ENCODE data around the gene SFXN2. TPM values are rescaled to one million over a fixed set of nuclear protein-coding genes. Genes with fewer than 3 reads are reported as not detected.
"Not testable (repeated sequence)": the region's sequence is repeated elsewhere in the genome, so short reads cannot be mapped to it uniquely, and the experiment has no call there.

Gene SFXN2, protein sequence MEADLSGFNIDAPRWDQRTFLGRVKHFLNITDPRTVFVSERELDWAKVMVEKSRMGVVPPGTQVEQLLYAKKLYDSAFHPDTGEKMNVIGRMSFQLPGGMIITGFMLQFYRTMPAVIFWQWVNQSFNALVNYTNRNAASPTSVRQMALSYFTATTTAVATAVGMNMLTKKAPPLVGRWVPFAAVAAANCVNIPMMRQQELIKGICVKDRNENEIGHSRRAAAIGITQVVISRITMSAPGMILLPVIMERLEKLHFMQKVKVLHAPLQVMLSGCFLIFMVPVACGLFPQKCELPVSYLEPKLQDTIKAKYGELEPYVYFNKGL
- total RNA-seq: 10 to 100 TPM; 23.6 to 28.0 TPM

DNA sequence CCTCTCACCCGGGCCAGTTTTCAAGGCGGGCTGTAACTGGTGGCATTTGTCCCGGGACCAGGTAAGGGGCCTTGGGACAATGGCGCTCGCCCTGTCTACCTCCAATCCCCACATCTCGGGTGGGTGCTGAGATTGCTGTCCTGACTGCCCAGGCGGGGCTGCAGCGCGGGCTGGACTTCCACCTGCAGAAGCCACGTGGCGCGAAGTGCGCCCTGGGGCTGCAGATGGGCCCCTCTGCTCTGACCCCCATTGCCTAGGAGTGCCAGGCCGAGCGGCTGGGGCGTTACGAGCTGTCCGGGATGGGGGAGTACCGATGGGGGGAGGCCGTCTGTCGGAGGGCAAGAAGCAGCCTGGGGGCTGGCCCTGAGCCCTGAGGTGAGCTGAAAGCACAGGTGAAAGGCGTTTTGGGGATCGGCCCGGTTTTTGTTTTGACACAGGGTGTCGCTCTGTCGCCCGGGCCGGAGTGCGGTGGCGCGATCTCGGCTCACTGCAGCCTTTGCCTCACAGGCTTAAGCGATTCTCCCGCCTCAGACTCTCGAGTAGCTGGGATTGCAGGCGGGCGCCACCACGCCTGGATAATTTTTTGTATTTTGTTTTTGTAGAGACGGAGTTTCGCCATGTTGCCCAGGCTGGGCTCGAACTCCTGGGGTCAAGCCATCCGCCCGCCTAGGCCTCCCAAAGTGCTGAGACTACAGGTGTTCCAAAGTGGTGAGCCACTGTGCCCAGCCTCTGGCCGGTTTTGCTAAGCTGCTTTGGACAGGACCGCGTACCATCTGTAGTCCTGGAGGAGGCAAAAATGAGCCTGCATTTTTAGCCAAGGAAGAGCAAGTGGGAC, at the start of gene SFXN2:
TSS of gene SFXN2 (plus strand) at position 16 of the 835 bp plus-strand sequence. CDS start 12,001 bp downstream, outside the sequence.
- Mint-ChIP-seq H3K9me3 (no peaks in the 10 kb centered on the region), H3K27me3 (no peaks in the 10 kb centered on the region), H3K27ac (peak within 1 kb of the TSS; percentile 88), H3K36me3 (peaks cover 26% of the 10 kb centered on the region), H3K4me3 (peak within 1 kb of the TSS; percentile 90), H3K4me1 (peaks cover 52% of the 10 kb centered on the region)
- peak; percentile 68 for DNase-seq

GRCh38 chr10:102665904-102666509, 48.4 kb upstream of the SFXN2 start:
- H3K27ac Mint-ChIP-seq: no peak overlapping the region

GRCh38 chr10:102667411-102667810, 47.0 kb upstream of the SFXN2 start:
- not testable (repeated sequence) for DNase-seq, H3K9me3 Mint-ChIP-seq, H3K4me3 Mint-ChIP-seq, H3K27ac Mint-ChIP-seq, H3K27me3 Mint-ChIP-seq, H3K36me3 Mint-ChIP-seq
- peaks cover 16% of the 10 kb centered on the region for H3K4me1 Mint-ChIP-seq

More at GRCh38 chr10:102665904-102666509, 48.4 kb upstream of the SFXN2 start:
- peaks cover 29% of the 10 kb centered on the region for H3K4me1 Mint-ChIP-seq
- no peaks in the 10 kb centered on the region for H3K36me3 Mint-ChIP-seq
- no peaks in the 10 kb centered on the region for H3K9me3 Mint-ChIP-seq
- H3K4me3 Mint-ChIP-seq: no peak overlapping the region
- H3K27me3 Mint-ChIP-seq: no peaks in the 10 kb centered on the region
- no peak for DNase-seq

- no peaks in the 10 kb centered on the region for H3K27me3 Mint-ChIP-seq
- H3K36me3 Mint-ChIP-seq: no peaks in the 10 kb centered on the region
- H3K27ac Mint-ChIP-seq: no peak overlapping the region
- DNase-seq: no peak
- H3K9me3 Mint-ChIP-seq: no peaks in the 10 kb centered on the region
- H3K4me3 Mint-ChIP-seq: no peak overlapping the region
- peaks cover 16% of the 10 kb centered on the region for H3K4me1 Mint-ChIP-seq
These were observed 45.9 kb upstream of the SFXN2 start for GRCh38 chr10:102668326-102669107.

- no peak for DNase-seq
- no peaks in the 10 kb centered on the region for H3K9me3 Mint-ChIP-seq
- H3K4me3 Mint-ChIP-seq: no peak overlapping the region
- H3K27me3 Mint-ChIP-seq: no peaks in the 10 kb centered on the region
- H3K4me1 Mint-ChIP-seq: peaks cover 25% of the 10 kb centered on the region
- no peak overlapping the region for H3K27ac Mint-ChIP-seq
- H3K36me3 Mint-ChIP-seq: no peaks in the 10 kb centered on the region
These were observed 45.0 kb upstream of the SFXN2 start for GRCh38 chr10:102669206-102670064.

- no peak overlapping the region for H3K27ac Mint-ChIP-seq
- DNase-seq: no peak
- no peaks in the 10 kb centered on the region for H3K27me3 Mint-ChIP-seq
- H3K36me3 Mint-ChIP-seq: no peaks in the 10 kb centered on the region
- H3K4me3 Mint-ChIP-seq: no peak overlapping the region
- peaks cover 32% of the 10 kb centered on the region for H3K4me1 Mint-ChIP-seq
- H3K9me3 Mint-ChIP-seq: no peaks in the 10 kb centered on the region
These were observed 44.3 kb upstream of the SFXN2 start for GRCh38 chr10:102670065-102670670.

- no peak for DNase-seq
- no peaks in the 10 kb centered on the region for H3K36me3 Mint-ChIP-seq
- no peak overlapping the region for H3K27ac Mint-ChIP-seq
- H3K9me3 Mint-ChIP-seq: no peaks in the 10 kb centered on the region
- no peaks in the 10 kb centered on the region for H3K27me3 Mint-ChIP-seq
- H3K4me3 Mint-ChIP-seq: no peak overlapping the region
- peaks cover 40% of the 10 kb centered on the region for H3K4me1 Mint-ChIP-seq
These were observed 43.5 kb upstream of the SFXN2 start for GRCh38 chr10:102670871-102671434.

GRCh38 chr10:102673236-102673818, 41.1 kb upstream of the SFXN2 start:
- H3K9me3 Mint-ChIP-seq: no peaks in the 10 kb centered on the region
- H3K36me3 Mint-ChIP-seq: no peaks in the 10 kb centered on the region
- H3K4me1 Mint-ChIP-seq: peaks cover 41% of the 10 kb centered on the region
- H3K27ac Mint-ChIP-seq: peak overlapping the region; percentile 40
- H3K4me3 Mint-ChIP-seq: peak overlapping the region; percentile 78
- no peaks in the 10 kb centered on the region for H3K27me3 Mint-ChIP-seq
- DNase-seq: no peak

DNA sequence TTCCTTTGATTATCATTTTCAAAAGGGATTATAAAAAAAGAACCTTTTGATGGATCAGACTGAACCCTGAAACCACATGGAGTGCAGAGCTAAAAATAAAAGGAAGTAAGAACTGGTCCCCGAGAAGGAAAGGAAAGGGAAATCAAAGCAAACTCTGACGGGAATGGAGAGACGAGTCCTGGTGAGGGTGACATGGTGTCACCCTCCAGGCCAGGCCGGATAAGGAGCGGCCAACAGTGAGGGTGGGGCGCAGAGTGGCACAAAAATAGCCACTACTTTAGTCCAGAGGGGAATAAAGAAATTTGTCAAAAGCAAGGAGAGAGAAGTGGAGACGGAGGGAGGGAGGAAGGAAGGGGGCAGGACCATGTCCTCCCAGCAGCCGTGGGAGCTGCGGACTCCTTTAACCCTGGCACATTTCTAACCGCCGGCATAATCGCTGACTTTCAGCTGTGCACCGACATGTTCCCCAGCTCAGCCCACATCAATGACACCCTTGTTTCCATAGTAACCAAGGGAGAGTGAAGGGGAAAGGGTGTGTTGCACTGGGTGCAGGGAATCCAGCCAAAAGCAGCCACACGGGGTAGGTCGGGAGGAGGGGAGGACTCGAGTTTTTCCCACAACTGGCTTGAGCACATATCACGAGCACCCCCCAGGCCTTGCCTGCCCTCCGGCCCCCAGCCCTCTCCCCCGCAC, 40.5 kb upstream of the SFXN2 start:
- H3K27ac Mint-ChIP-seq: peak overlapping the region; percentile 40
- no peaks in the 10 kb centered on the region for H3K27me3 Mint-ChIP-seq
- no peaks in the 10 kb centered on the region for H3K9me3 Mint-ChIP-seq
- peak; percentile 72 for DNase-seq
- H3K4me1 Mint-ChIP-seq: peaks cover 42% of the 10 kb centered on the region
- H3K4me3 Mint-ChIP-seq: peak overlapping the region; percentile 78
- H3K36me3 Mint-ChIP-seq: no peaks in the 10 kb centered on the region

DNA sequence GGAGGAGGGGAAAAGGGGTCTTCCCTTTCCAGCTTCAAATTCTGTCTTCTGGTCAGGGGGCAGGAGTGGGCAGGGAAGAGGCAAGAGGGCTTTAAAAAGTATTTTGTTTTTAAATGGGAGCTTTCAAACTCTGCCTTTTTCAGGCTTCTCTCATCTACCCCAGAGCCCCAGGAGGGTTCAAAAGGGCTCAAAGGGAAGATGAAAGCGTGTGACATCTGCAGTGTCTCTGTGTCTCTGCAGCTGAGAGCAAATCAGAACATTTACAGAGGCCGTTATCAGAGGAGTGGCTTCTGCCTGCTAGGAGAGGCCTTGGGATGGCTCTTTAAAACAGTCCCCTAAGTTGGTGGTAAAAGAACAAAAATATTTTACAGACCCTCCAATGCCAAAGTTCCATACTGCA, 39.9 kb upstream of the SFXN2 start:
- H3K4me3 Mint-ChIP-seq: peak overlapping the region; percentile 78
- H3K9me3 Mint-ChIP-seq: no peaks in the 10 kb centered on the region
- DNase-seq: no peak
- H3K4me1 Mint-ChIP-seq: peaks cover 42% of the 10 kb centered on the region
- H3K27ac Mint-ChIP-seq: peak overlapping the region; percentile 42
- no peaks in the 10 kb centered on the region for H3K36me3 Mint-ChIP-seq
- no peaks in the 10 kb centered on the region for H3K27me3 Mint-ChIP-seq

DNA sequence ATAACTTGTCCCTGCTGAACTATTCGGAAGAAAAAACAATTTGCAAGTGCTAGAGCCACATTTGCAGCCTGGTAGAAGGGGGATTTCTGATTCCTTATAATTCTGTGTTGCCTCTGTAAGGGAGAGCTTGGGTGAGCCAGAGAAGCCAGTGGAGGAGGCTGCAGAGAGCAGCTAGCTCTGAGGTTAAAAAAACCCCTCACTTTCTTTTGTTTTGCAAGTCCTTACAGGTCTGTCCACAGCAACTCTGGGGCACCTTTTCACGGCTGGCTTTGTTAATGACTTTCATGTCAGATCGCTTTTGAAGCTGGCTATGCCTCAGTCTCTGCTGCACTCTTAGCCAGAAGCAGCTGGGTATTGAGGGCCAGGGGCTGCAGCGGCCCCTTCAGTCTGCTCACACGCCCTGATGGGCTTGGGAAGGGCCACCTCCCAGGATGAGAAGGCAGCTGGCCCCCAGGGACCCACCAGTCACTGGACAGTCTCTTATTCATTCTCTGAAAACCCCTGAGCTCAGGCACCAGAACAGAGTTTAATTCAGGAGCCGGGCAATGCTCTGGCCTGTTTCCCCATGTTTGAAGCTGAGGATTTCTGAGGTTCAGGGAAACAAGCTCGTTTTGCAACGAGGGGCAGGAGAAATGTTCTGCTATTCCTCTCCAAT, 39.3 kb upstream of the SFXN2 start:
- peak overlapping the region; percentile 78 for H3K4me3 Mint-ChIP-seq
- no peaks in the 10 kb centered on the region for H3K27me3 Mint-ChIP-seq
- H3K36me3 Mint-ChIP-seq: no peaks in the 10 kb centered on the region
- DNase-seq: no peak
- peaks cover 39% of the 10 kb centered on the region for H3K4me1 Mint-ChIP-seq
- no peaks in the 10 kb centered on the region for H3K9me3 Mint-ChIP-seq
- H3K27ac Mint-ChIP-seq: peak overlapping the region; percentile 42

Measured in activated naive CD8-positive, alpha-beta T cell treated with anti-CD3 and anti-CD28 coated beads for 36 hours (primary cell).